HepG2 (cell line): ENCODE results near the gene IP6K1. TPM values are rescaled to one million over a fixed set of nuclear protein-coding genes. Genes with fewer than 3 reads are reported as not detected.

ENCODE experiments used
- PHF20 ChIP-seq: sonication (generic); formaldehyde crosslinking; IDR thresholded peaks from 2 replicates; pipeline ENCODE4 v1.5.0; 2020; ENCODE audit warnings: mild to moderate bottlenecking, missing genetic modification reagents
- SCMH1 ChIP-seq: sonication (generic); formaldehyde crosslinking; IDR thresholded peaks from 2 replicates; pipeline ENCODE4 v1.9.0; 2021; ENCODE audit warnings: missing genetic modification reagents, mild to moderate bottlenecking, borderline replicate concordance
- SIX1 ChIP-seq: sonication (generic); formaldehyde crosslinking; IDR thresholded peaks from 2 replicates; pipeline ENCODE4 v1.4.0; 2020; ENCODE audit warnings: missing genetic modification reagents, borderline replicate concordance
- ZEB1 ChIP-seq: IDR thresholded peaks from 2 replicates; pipeline ENCODE4 v1.6.1; 2012; ENCODE audit warnings: mild to moderate bottlenecking, low read depth, inconsistent platforms; ENCODE audit not compliant: insufficient replicate concordance
- ZFP90 ChIP-seq: sonication (generic); formaldehyde crosslinking; IDR thresholded peaks from 2 replicates; pipeline ENCODE4 v1.8.0; 2022; ENCODE audit warnings: missing genetic modification reagents, mild to moderate bottlenecking, inconsistent platforms, borderline replicate concordance
- ZNF326 ChIP-seq: sonication (generic); formaldehyde crosslinking; IDR thresholded peaks from 2 replicates; pipeline ENCODE4 v1.4.0; 2020; ENCODE audit warnings: missing genetic modification reagents, borderline replicate concordance
- ZNF333 ChIP-seq: sonication (generic); formaldehyde crosslinking; IDR thresholded peaks from 2 replicates; pipeline ENCODE4 v1.4.0; 2020; ENCODE audit warnings: mild to moderate bottlenecking, missing genetic modification reagents, borderline replicate concordance
- ZSCAN21 ChIP-seq: sonication (generic); formaldehyde crosslinking; IDR thresholded peaks from 2 replicates; pipeline ENCODE4 v1.8.0; 2022; ENCODE audit warnings: mild to moderate bottlenecking, missing genetic modification reagents, moderate library complexity, borderline replicate concordance
- polyA plus RNA-seq, 8 experiments: library from polyadenylated mRNA; depleted of rRNA in 3 of 8; stranded (reverse) in 7 of 8; unstranded in 1 of 8; fragments of >200 nt; fragmentation: Illumina TruSeq in 4 of 8; extraction: Trizol in 4 of 8; gene quantifications; 2 replicates each; pipeline versions ENCODE4 v1.2.1 to v1.2.3, GENCODE V29; 2011 to 2016; ENCODE audit warnings: low read depth in 4 of 8, missing spikeins in 1 of 8, mixed read lengths in 1 of 8; ENCODE audit not compliant: insufficient read depth in 1 of 8
- total RNA-seq, 5 experiments: library from RNA; depleted of rRNA; stranded (reverse); fragments of >200 nt; fragmentation: Illumina TruSeq; extraction: Trizol; gene quantifications; 2 replicates each; pipeline ENCODE4 v1.2.3, GENCODE V29; 2016; ENCODE audit warnings: low read depth in 1 of 5
- TF ChIP-seq, protein P1 (sequence below): sonication (generic); formaldehyde crosslinking; IDR thresholded peaks from 2 replicates; pipeline ENCODE4 v1.8.1; 2023; ENCODE audit warnings: missing genetic modification reagents, mild to moderate bottlenecking, borderline replicate concordance
- TF ChIP-seq, protein P2 (sequence below): sonication (generic); formaldehyde crosslinking; IDR thresholded peaks from 2 replicates; pipeline ENCODE4 v1.4.0; 2020; ENCODE audit warnings: low read depth, missing genetic modification reagents
- TF ChIP-seq, protein P3 (sequence below): sonication (generic); formaldehyde crosslinking; IDR thresholded peaks from 2 replicates; pipeline ENCODE4 v1.4.0; 2020; ENCODE audit warnings: mild to moderate bottlenecking, low read depth, missing genetic modification reagents
- TF ChIP-seq, protein P4 (sequence below): sonication (generic); formaldehyde crosslinking; IDR thresholded peaks from 2 replicates; pipeline ENCODE4 v1.8.1; 2023; ENCODE audit warnings: missing genetic modification reagents, inconsistent platforms, borderline replicate concordance
- TF ChIP-seq, protein P5 (sequence below), 2 experiments: fragments of 450-650 bp in 1 of 2; sonication (generic) in 1 of 2; formaldehyde crosslinking; IDR thresholded peaks; 2 replicates each; pipeline versions ENCODE4 v1.5.0 to v1.8.0; 2020 to 2022; ENCODE audit warnings: mild to moderate bottlenecking in 1 of 2, missing genetic modification reagents in 1 of 2
- TF ChIP-seq, protein P6 (sequence below): sonication (generic); formaldehyde crosslinking; IDR thresholded peaks from 2 replicates; pipeline ENCODE4 v1.5.1; 2020; ENCODE audit warnings: missing genetic modification reagents, mild to moderate bottlenecking, borderline replicate concordance
- TF ChIP-seq, protein P7 (sequence below): sonication (generic); formaldehyde crosslinking; IDR thresholded peaks from 2 replicates; pipeline ENCODE4 v1.5.0; 2020; ENCODE audit warnings: mild to moderate bottlenecking, missing genetic modification reagents

The IP6K1 gene
- total and polyA plus RNA-seq, 2 of the 13 experiments (the other 11 are each of a cell fraction or from before 2014, with no cell fraction given) = 17.7 to 29.7 TPM

DNA sequence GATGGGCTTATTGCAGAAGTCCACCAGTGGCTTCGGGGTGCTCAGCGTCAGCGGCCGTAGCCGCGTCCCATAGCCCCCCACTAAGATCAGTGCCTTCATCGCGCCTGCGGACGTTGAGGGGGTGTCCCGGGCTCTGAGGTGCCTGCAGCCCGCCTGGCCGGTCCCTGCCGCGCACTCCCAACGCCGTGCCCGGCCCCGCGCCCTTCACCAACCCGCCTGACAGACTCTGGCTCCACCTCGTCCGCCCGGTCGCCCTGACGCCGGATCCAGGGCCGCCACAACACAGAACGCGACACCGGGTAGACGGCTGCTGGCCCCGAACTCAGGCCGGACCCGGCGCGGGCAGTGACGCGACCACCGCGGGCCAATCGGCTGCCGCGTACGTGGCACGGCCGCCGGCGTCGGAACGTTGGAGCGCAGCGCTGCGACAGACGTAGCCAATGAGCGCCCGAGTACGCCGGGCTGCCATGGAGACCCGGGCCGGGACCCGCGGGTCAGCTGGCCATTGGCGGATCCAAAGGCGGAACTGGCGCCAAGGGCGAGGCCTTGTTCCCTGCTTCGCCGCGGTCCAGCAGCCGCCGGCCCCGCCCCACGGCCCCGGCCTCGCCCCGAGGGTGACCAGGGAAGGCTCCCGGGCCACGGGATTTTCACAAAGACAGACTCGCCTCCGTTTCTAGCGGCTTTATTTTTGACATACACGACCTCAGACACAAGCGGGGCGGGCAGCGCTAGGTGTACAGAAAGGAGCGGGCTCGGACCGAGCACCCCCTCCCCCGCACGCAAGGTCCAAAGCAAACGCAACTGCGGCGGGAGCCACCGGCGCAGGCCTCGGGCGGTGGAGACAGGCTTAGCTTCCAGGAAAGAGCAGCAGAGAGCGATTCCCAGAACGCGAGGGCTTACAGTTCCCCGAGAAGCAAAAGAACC lies 62.5 kb downstream of the IP6K1 start, which contains the start of gene GMPPB (continued):
- TF ChIP-seq PHF20 (CRISPR knock-in tag) (peak; percentile 85), ZNF333 (CRISPR knock-in tag) (peak; percentile 89), SIX1 (CRISPR knock-in tag) (no peak), ZFP90 (CRISPR knock-in tag) (no peak; the same call in 1 of the 2 replicates), ZEB1 (no peak), ZNF326 (CRISPR knock-in tag) (peak; percentile 91), SCMH1 (CRISPR knock-in tag) (no peak), ZSCAN21 (CRISPR knock-in tag) (peak; percentile 38; the same call in 1 of the 2 replicates)
- TF ChIP-seq, protein P1, sequence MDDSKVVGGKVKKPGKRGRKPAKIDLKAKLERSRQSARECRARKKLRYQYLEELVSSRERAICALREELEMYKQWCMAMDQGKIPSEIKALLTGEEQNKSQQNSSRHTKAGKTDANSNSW = no peak; the same call in 1 of the 2 replicates
- TF ChIP-seq, protein P2, sequence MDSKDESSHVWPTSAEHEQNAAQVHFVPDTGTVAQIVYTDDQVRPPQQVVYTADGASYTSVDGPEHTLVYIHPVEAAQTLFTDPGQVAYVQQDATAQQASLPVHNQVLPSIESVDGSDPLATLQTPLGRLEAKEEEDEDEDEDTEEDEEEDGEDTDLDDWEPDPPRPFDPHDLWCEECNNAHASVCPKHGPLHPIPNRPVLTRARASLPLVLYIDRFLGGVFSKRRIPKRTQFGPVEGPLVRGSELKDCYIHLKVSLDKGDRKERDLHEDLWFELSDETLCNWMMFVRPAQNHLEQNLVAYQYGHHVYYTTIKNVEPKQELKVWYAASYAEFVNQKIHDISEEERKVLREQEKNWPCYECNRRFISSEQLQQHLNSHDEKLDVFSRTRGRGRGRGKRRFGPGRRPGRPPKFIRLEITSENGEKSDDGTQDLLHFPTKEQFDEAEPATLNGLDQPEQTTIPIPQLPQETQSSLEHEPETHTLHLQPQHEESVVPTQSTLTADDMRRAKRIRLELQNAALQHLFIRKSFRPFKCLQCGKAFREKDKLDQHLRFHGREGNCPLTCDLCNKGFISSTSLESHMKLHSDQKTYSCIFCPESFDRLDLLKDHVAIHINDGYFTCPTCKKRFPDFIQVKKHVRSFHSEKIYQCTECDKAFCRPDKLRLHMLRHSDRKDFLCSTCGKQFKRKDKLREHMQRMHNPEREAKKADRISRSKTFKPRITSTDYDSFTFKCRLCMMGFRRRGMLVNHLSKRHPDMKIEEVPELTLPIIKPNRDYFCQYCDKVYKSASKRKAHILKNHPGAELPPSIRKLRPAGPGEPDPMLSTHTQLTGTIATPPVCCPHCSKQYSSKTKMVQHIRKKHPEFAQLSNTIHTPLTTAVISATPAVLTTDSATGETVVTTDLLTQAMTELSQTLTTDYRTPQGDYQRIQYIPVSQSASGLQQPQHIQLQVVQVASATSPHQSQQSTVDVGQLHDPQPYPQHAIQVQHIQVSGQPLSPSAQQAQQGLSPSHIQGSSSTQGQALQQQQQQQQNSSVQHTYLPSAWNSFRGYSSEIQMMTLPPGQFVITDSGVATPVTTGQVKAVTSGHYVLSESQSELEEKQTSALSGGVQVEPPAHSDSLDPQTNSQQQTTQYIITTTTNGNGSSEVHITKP (CRISPR knock-in tag) = no peak; the same call in 1 of the 2 replicates
- TF ChIP-seq, protein P3, sequence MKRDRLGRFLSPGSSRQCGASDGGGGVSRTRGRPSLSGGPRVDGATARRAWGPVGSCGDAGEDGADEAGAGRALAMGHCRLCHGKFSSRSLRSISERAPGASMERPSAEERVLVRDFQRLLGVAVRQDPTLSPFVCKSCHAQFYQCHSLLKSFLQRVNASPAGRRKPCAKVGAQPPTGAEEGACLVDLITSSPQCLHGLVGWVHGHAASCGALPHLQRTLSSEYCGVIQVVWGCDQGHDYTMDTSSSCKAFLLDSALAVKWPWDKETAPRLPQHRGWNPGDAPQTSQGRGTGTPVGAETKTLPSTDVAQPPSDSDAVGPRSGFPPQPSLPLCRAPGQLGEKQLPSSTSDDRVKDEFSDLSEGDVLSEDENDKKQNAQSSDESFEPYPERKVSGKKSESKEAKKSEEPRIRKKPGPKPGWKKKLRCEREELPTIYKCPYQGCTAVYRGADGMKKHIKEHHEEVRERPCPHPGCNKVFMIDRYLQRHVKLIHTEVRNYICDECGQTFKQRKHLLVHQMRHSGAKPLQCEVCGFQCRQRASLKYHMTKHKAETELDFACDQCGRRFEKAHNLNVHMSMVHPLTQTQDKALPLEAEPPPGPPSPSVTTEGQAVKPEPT (CRISPR knock-in tag) = no peak
- TF ChIP-seq, protein P4, sequence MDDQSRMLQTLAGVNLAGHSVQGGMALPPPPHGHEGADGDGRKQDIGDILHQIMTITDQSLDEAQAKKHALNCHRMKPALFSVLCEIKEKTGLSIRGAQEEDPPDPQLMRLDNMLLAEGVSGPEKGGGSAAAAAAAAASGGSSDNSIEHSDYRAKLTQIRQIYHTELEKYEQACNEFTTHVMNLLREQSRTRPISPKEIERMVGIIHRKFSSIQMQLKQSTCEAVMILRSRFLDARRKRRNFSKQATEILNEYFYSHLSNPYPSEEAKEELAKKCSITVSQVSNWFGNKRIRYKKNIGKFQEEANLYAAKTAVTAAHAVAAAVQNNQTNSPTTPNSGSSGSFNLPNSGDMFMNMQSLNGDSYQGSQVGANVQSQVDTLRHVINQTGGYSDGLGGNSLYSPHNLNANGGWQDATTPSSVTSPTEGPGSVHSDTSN (CRISPR knock-in tag) = no peak
- TF ChIP-seq, protein P5, sequence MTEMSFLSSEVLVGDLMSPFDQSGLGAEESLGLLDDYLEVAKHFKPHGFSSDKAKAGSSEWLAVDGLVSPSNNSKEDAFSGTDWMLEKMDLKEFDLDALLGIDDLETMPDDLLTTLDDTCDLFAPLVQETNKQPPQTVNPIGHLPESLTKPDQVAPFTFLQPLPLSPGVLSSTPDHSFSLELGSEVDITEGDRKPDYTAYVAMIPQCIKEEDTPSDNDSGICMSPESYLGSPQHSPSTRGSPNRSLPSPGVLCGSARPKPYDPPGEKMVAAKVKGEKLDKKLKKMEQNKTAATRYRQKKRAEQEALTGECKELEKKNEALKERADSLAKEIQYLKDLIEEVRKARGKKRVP (CRISPR knock-in tag; IDR thresholded peaks at IDR 0.05) = peak in 1 of 2 experiments; percentile 51; a peak in 2 of 4 replicates
- TF ChIP-seq, protein P6, sequence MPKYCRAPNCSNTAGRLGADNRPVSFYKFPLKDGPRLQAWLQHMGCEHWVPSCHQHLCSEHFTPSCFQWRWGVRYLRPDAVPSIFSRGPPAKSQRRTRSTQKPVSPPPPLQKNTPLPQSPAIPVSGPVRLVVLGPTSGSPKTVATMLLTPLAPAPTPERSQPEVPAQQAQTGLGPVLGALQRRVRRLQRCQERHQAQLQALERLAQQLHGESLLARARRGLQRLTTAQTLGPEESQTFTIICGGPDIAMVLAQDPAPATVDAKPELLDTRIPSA = no peak
- TF ChIP-seq, protein P7, sequence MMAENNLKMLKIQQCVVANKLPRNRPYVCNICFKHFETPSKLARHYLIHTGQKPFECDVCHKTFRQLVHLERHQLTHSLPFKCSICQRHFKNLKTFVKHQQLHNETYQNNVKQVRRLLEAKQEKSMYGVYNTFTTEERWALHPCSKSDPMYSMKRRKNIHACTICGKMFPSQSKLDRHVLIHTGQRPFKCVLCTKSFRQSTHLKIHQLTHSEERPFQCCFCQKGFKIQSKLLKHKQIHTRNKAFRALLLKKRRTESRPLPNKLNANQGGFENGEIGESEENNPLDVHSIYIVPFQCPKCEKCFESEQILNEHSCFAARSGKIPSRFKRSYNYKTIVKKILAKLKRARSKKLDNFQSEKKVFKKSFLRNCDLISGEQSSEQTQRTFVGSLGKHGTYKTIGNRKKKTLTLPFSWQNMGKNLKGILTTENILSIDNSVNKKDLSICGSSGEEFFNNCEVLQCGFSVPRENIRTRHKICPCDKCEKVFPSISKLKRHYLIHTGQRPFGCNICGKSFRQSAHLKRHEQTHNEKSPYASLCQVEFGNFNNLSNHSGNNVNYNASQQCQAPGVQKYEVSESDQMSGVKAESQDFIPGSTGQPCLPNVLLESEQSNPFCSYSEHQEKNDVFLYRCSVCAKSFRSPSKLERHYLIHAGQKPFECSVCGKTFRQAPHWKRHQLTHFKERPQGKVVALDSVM = no peak; the same call in 1 of the 2 replicates
